HCT116 (cell line): Measurements from ENCODE around the gene EVC2.

Source experiments
- EZH2 ChIP-seq: fragments of 200-600 bp; sonication (generic); IDR thresholded peaks from 2 replicates; pipeline ENCODE4 v1.6.1; 2017; ENCODE audit warnings: antibody characterized with exemption, mixed run types
- POLR2AphosphoS5 ChIP-seq: IDR thresholded peaks from 2 replicates; pipeline ENCODE4 v1.6.1; 2011; ENCODE audit warnings: mild to moderate bottlenecking, low read depth, low read length, moderate library complexity

GRCh38 chr4:5609306-5610007 lies 98.9 kb downstream of the EVC2 start:
- TF ChIP-seq EZH2, result no peak
- TF ChIP-seq POLR2AphosphoS5, result no peak
